Sigmoid colon (tissue), 7 donors: Measurements from ENCODE around the gene LZTFL1. TPM values are rescaled to one million over a fixed set of nuclear protein-coding genes. Genes with fewer than 3 reads are reported as not detected.

Source experiments
- DNase-seq: peaks from one replicate; pipeline ENCODE4 v3.0.0-alpha.2; 2019
- H3K27ac ChIP-seq, 4 donors: fragments of 200-600 bp; sonication (generic); one replicate each; pipeline ENCODE4 v1.5.1; 2016 to 2019; ENCODE audit warnings: mild to moderate bottlenecking in 1 of 4
- H3K27me3 ChIP-seq, 3 donors: fragments of 200-600 bp; sonication (generic); one replicate each; pipeline ENCODE4 v1.5.1; 2019; ENCODE audit warnings: mild to moderate bottlenecking in 1 of 3
- H3K36me3 ChIP-seq, 4 donors: fragments of 200-600 bp; sonication (generic); one replicate each; pipeline ENCODE4 v1.5.1; 2016 to 2019
- H3K4me1 ChIP-seq, 4 donors: fragments of 200-600 bp; sonication (generic); one replicate each; pipeline ENCODE4 v1.5.1; 2017 to 2019
- H3K4me3 ChIP-seq, 4 donors: fragments of 200-600 bp; sonication (generic); one replicate each; pipeline ENCODE4 v1.5.1; 2017 to 2019; ENCODE audit warnings: mild to moderate bottlenecking in 2 of 4, moderate library complexity in 1 of 4
- H3K9me3 ChIP-seq, 4 donors: fragments of 200-600 bp in 3 of 4; sonication (generic) in 3 of 4; one replicate each; pipeline versions ENCODE4 v1.5.1 to v1.6.1; 2013 to 2019
- CTCF ChIP-seq, 4 experiments: fragments of 450-650 bp in 3 of 4; fragments of 200-600 bp in 1 of 4; IDR thresholded peaks; one replicate each; pipeline ENCODE4 v1.5.1; 2016 to 2019; ENCODE audit warnings: antibody characterized with exemption in 4 of 4, mild to moderate bottlenecking in 3 of 4, moderate library complexity in 2 of 4
- EP300 ChIP-seq, 4 donors: sonication (generic); formaldehyde crosslinking; IDR thresholded peaks; one replicate each; pipeline ENCODE4 v1.6.1; 2017; ENCODE audit warnings: antibody characterized with exemption in 4 of 4
- POLR2A ChIP-seq, 2 donors: fragments of 450-650 bp; IDR thresholded peaks; one replicate each; pipeline ENCODE4 v1.6.1; 2016; ENCODE audit warnings: antibody characterized with exemption in 2 of 2, mild to moderate bottlenecking in 2 of 2, moderate library complexity in 2 of 2
- POLR2AphosphoS5 ChIP-seq, 4 donors: sonication (generic); formaldehyde crosslinking; IDR thresholded peaks; one replicate each; pipeline ENCODE4 v1.6.1; 2017; ENCODE audit warnings: antibody characterized with exemption in 4 of 4
- WGBS, 2 donors: extraction: QIAGEN DNeasy Blood & Tissue Kit; methylation state at CpG; one replicate each; pipeline ENCODE4 v1.1.7; 2013; 5-methylcytosine and 5-hydroxymethylcytosine counted together
- intact Hi-C: fragments of 100-400 bp; cut with DNase I; formaldehyde crosslinking; loops from one replicate; pipeline ENCODE4 v1.15.1; 2023
- polyA plus RNA-seq, 3 donors: library from polyadenylated mRNA; stranded (reverse); fragments of 200-250 nt; gene quantifications; one replicate each; pipeline ENCODE4 v1.2.3, GENCODE V29; 2013
- total RNA-seq, 4 donors: library from RNA; depleted of rRNA; stranded (reverse); fragments of >200 nt; gene quantifications; one replicate each; pipeline ENCODE4 v1.1.0, GENCODE V29; 2016
- donor health status: healthy with polysubstance abuse.
- donor health status: Bipolar disorder and iron deficiency.
- donor health status: healthy.

The LZTFL1 gene
- total and polyA plus RNA-seq, 7 donors, result 7.9 to 31.0 (median 16.6) TPM

DNA sequence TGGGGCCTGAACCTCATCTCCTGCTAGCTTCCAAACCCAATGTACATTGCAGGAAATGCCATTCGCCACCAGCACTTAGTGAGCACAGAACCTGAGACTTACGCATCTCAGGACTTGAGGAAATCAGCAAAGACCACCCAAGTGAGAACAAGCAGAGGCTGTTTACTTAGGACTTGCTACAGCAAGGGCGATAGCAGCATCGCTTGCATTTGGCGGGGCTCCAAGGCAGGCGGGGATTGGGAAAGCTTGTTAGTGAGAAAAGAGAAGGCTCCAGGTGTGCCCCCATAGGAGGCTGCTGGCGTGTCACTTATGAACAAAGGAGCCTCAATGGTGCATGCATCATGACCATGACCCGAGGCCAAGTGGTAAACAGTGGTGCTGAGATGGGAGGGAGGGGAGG, 65.3 kb downstream of the LZTFL1 start:
- no peak overlapping the region for H3K27ac ChIP-seq
- H3K4me1 ChIP-seq, result no peaks in the 10 kb centered on the region
- no peaks in the 10 kb centered on the region for H3K36me3 ChIP-seq
- no peaks in the 10 kb centered on the region for H3K27me3 ChIP-seq
- intact Hi-C loops, result no loop called here
- H3K4me3 ChIP-seq, result no peak overlapping the region
- no peak for TF ChIP-seq POLR2A (IDR thresholded peaks at IDR 0.05)
- TF ChIP-seq EP300 (IDR thresholded peaks at IDR 0.05), result no peak
- no peak for TF ChIP-seq CTCF (IDR thresholded peaks at IDR 0.05)
- DNase-seq, result peak; percentile 64
- WGBS, 2 donors, result 39 to 74% methylated on average over 8 of the region's 8 CpGs
- H3K9me3 ChIP-seq, result no peaks in the 10 kb centered on the region

- no peak for DNase-seq
- Histone ChIP-seq H3K4me3 (no peak overlapping the region), H3K36me3 (no peaks in the 10 kb centered on the region), H3K27ac (no peak overlapping the region), H3K27me3 (no peaks in the 10 kb centered on the region), H3K4me1 (no peaks in the 10 kb centered on the region), H3K9me3 (no peaks in the 10 kb centered on the region)
- TF ChIP-seq CTCF (IDR thresholded peaks at IDR 0.05) (no peak), EP300 (IDR thresholded peaks at IDR 0.05) (no peak), POLR2A (IDR thresholded peaks at IDR 0.05) (no peak), POLR2AphosphoS5 (IDR thresholded peaks at IDR 0.05) (no peak)
- WGBS, 2 donors, result 15 to 62% methylated on average over 3 of the region's 3 CpGs
- intact Hi-C loops, result no loop called here
These were observed 65.7 kb downstream of the LZTFL1 start for GRCh38 chr3:45776301-45776595.

DNA sequence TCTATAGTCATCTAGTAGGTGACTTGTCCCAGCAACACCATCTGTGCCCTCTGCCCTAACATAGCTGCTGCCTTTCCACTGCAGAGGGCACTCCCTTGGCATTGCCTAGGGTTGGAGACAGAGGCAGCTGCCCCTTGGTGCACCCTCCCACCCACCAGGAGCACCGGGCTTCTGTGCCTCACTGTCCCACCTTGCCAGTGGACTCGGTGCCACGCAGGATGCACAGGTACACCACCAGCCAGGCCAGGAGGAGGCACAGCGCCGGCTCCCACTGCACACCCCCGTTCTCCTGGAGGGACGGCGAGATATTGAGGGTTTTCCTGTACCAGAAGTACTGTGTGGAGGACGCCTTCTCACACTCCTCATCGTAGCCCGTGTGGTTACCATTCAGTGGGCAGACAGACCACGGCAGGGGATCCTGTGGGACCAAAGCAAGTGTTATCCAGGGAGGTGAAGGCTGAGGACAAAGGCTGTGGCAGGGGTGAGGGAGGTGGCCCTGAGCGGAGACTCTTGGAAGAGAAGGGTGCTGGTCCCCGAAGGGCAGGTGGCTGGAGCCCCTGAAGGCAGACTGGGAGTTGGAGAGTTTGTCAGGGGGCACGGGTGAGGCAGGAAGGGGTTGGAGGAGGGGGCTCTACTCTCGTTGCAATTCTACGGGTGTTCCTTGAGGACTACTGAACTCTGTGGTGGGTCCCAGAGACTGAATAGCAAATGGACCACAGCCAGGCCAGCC, 66.2 kb downstream of the LZTFL1 start:
- H3K4me3 ChIP-seq, result no peak overlapping the region
- no peaks in the 10 kb centered on the region for H3K9me3 ChIP-seq
- intact Hi-C loops, result no loop called here
- DNase-seq, result peak; percentile 48
- TF ChIP-seq EP300 (IDR thresholded peaks at IDR 0.05) (no peak), POLR2A (IDR thresholded peaks at IDR 0.05) (no peak), POLR2AphosphoS5 (IDR thresholded peaks at IDR 0.05) (no peak), CTCF (IDR thresholded peaks at IDR 0.05) (no peak)
- 87 to 91% methylated on average over 17 of the region's 17 CpGs for WGBS, 2 donors
- H3K4me1 ChIP-seq, result no peaks in the 10 kb centered on the region
- no peak overlapping the region for H3K27ac ChIP-seq
- H3K36me3 ChIP-seq, result no peaks in the 10 kb centered on the region
- H3K27me3 ChIP-seq, result no peaks in the 10 kb centered on the region

DNA sequence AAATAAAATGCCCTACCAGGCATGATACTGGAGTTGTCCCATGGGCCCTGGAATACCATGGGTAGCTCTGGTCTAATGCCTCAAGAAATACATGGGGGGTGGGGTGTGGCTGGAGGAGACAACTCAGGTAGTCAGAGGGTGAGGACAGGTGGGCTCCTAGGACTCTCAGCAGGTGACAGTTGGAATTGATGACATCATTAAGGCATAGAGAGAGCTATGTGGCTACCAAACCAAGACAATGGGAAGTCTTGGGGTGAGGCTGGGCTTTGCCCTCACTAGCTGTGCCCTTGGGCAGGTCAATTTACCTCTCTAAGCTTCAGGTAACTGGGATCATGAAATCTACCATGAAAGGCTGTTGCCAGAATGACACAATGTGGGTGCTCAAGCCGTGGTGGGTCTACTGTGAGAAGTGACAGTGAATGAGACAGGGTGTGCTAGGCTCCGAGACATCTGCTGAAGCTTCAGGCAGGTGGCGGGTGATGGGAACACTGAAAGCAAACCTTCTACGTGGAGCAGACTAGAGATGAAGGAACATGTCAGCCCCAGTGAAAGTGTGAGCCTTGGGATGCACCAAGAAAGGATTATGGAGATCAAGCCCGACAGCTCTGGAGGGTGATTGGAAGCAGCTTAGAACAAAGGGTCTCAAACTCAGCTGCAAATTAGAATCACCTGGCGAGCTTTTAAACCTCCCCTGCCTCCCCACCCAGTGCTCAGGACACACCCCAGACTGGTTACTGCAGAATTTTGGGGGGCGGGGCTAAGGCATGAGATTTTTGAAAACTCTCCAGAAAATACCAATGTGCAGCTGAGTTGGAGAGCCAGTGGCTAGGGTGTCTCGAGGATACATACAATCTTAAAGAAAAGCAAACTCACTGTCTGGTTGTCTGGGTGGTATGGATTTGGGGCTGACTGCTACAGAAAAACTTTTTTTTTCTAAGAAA, 67.1 kb downstream of the LZTFL1 start:
- Histone ChIP-seq H3K36me3 (no peaks in the 10 kb centered on the region), H3K9me3 (no peaks in the 10 kb centered on the region), H3K27me3 (no peaks in the 10 kb centered on the region), H3K4me3 (no peak overlapping the region), H3K4me1 (no peaks in the 10 kb centered on the region), H3K27ac (no peak overlapping the region)
- intact Hi-C loops, result no loop called here
- no peak for DNase-seq
- TF ChIP-seq EP300 (IDR thresholded peaks at IDR 0.05), result no peak
- no peak for TF ChIP-seq CTCF (IDR thresholded peaks at IDR 0.05)
- TF ChIP-seq POLR2A (IDR thresholded peaks at IDR 0.05), result no peak
- TF ChIP-seq POLR2AphosphoS5 (IDR thresholded peaks at IDR 0.05), result no peak
- WGBS, 2 donors, result 83 to 89% methylated on average over 8 of the region's 8 CpGs
